Neural progenitor cell (in vitro differentiated cells): ENCODE results near the gene FGD4. TPM values are rescaled to one million over a fixed set of nuclear protein-coding genes. Genes with fewer than 3 reads are reported as not detected.

Source experiments
- DNase-seq: peaks from one replicate; pipeline ENCODE4 v3.0.0-alpha.2; 2016; ENCODE audit warnings: low spot score
- H2AFZ ChIP-seq: fragments of 200-600 bp; sonication (generic); replicated peaks from 2 replicates; pipeline ENCODE4 v1.6.1; 2016; ENCODE audit warnings: antibody characterized with exemption
- H3F3A ChIP-seq: fragments of 200-600 bp; sonication (generic); 2 replicates; pipeline ENCODE4 v1.6.1; 2016; ENCODE audit warnings: antibody characterized with exemption, low read depth
- H3K27ac ChIP-seq: fragments of 200-600 bp; sonication (generic); 2 replicates; pipeline ENCODE4 v1.5.1; 2016; ENCODE audit warnings: mild to moderate bottlenecking
- H3K27me3 ChIP-seq: fragments of 200-600 bp; sonication (generic); 2 replicates; pipeline ENCODE4 v1.6.1; 2016; ENCODE audit warnings: mild to moderate bottlenecking, moderate library complexity
- H3K36me3 ChIP-seq: fragments of 200-600 bp; sonication (generic); 2 replicates; pipeline ENCODE4 v1.5.1; 2016
- H3K4me1 ChIP-seq: fragments of 200-600 bp; sonication (generic); 2 replicates; pipeline ENCODE4 v1.6.1; 2016; ENCODE audit warnings: mixed run types
- H3K4me2 ChIP-seq: fragments of 200-600 bp; sonication (generic); 2 replicates; pipeline ENCODE4 v1.6.1; 2016
- H3K4me3 ChIP-seq: fragments of 200-600 bp; sonication (generic); 2 replicates; pipeline ENCODE4 v1.5.1; 2016
- H3K79me2 ChIP-seq: fragments of 200-600 bp; sonication (generic); 2 replicates; pipeline ENCODE4 v1.6.1; 2016; ENCODE audit warnings: low read depth
- H3K9ac ChIP-seq: fragments of 200-600 bp; sonication (generic); 2 replicates; pipeline ENCODE4 v1.6.1; 2016
- H3K9me3 ChIP-seq: fragments of 200-600 bp; sonication (generic); 2 replicates; pipeline ENCODE4 v1.5.1; 2016; ENCODE audit warnings: low read depth
- H4K20me1 ChIP-seq: fragments of 200-600 bp; sonication (generic); 2 replicates; pipeline ENCODE4 v1.6.1; 2016; ENCODE audit warnings: low read depth
- H3K27ac Mint-ChIP-seq: 3 replicates; pipeline ENCODE4 v1.8.0; 2021; ENCODE audit warnings: mixed read lengths
- H3K27me3 Mint-ChIP-seq: 2 replicates; pipeline ENCODE4 v1.8.0; 2022; ENCODE audit warnings: low read depth, mild to moderate bottlenecking, inconsistent platforms, moderate library complexity, mixed read lengths; ENCODE audit not compliant: insufficient read depth
- H3K36me3 Mint-ChIP-seq: 3 replicates; pipeline ENCODE4 v1.8.0; 2021; ENCODE audit warnings: mixed read lengths
- H3K4me1 Mint-ChIP-seq: 3 replicates; pipeline ENCODE4 v1.8.0; 2021; ENCODE audit warnings: mixed read lengths
- H3K4me3 Mint-ChIP-seq: 3 replicates; pipeline ENCODE4 v1.8.0; 2021; ENCODE audit warnings: mild to moderate bottlenecking, moderate library complexity, mixed read lengths
- H3K9me3 Mint-ChIP-seq: 3 replicates; pipeline ENCODE4 v1.8.0; 2020; ENCODE audit warnings: mixed read lengths
- CTCF ChIP-seq: fragments of 200-600 bp; sonication (generic); IDR thresholded peaks from 2 replicates; pipeline ENCODE4 v1.5.1; 2017; ENCODE audit warnings: antibody characterized with exemption, mild to moderate bottlenecking
- EZH2 ChIP-seq: fragments of 200-600 bp; sonication (generic); IDR thresholded peaks from 2 replicates; pipeline ENCODE4 v1.6.1; 2017; ENCODE audit warnings: antibody characterized with exemption, mild to moderate bottlenecking, moderate library complexity
- EZH2phosphoT487 ChIP-seq: fragments of 200-600 bp; sonication (generic); IDR thresholded peaks from 2 replicates; pipeline ENCODE4 v1.6.1; 2017; ENCODE audit warnings: antibody characterized with exemption
- total RNA-seq: library from RNA; depleted of rRNA; stranded (reverse); fragments of >200 nt; gene quantifications from 2 replicates; pipeline ENCODE4 v1.2.3, GENCODE V29; 2015; ENCODE audit warnings: low replicate concordance

The FGD4 gene
- total RNA-seq, 1 donor from 2014 or later: 41.4 TPM

GRCh38 chr12:32382226-32382625, 17.1 kb upstream of the FGD4 start:
- H3K9me3 ChIP-seq: no peaks in the 10 kb centered on the region
- no peaks in the 10 kb centered on the region for H3K36me3 ChIP-seq
- Mint-ChIP-seq H3K27me3 (peaks cover 3% of the 10 kb centered on the region), H3K36me3 (no peaks in the 10 kb centered on the region), H3K4me1 (peaks cover 3% of the 10 kb centered on the region), H3K4me3 (no peak overlapping the region), H3K9me3 (no peaks in the 10 kb centered on the region), H3K27ac (no peak overlapping the region)
- no peak overlapping the region for H3K27ac ChIP-seq
- H3F3A ChIP-seq: peaks cover 12% of the 10 kb centered on the region
- no peak overlapping the region for H3K4me3 ChIP-seq
- no peak for DNase-seq
- H3K4me1 ChIP-seq: peaks cover 4% of the 10 kb centered on the region
- H3K27me3 ChIP-seq: no peaks in the 10 kb centered on the region
- H2AFZ ChIP-seq: no peak overlapping the region
- no peaks in the 10 kb centered on the region for H3K79me2 ChIP-seq
- no peak for TF ChIP-seq EZH2
- no peak for TF ChIP-seq CTCF
- no peak for TF ChIP-seq EZH2phosphoT487
- no peak overlapping the region for H3K9ac ChIP-seq
- no peak overlapping the region for H3K4me2 ChIP-seq
- H4K20me1 ChIP-seq: no peaks in the 10 kb centered on the region

- TF ChIP-seq CTCF (no peak), EZH2 (no peak), EZH2phosphoT487 (no peak)
These were observed 8.7 kb upstream of the FGD4 start for GRCh38 chr12:32390572-32391219.

GRCh38 chr12:32395026-32395425, 4.3 kb upstream of the FGD4 start:
- no peaks in the 10 kb centered on the region for H3K4me1 ChIP-seq
- H3F3A ChIP-seq: peaks cover 28% of the 10 kb centered on the region
- Mint-ChIP-seq H3K4me3 (no peak overlapping the region), H3K27ac (no peak overlapping the region), H3K4me1 (peaks cover 6% of the 10 kb centered on the region), H3K9me3 (no peaks in the 10 kb centered on the region), H3K36me3 (no peaks in the 10 kb centered on the region), H3K27me3 (peaks cover 9% of the 10 kb centered on the region)
- H3K27ac ChIP-seq: no peak overlapping the region
- peaks cover under 1% of the 10 kb centered on the region for H3K79me2 ChIP-seq
- H3K36me3 ChIP-seq: no peaks in the 10 kb centered on the region
- H3K4me3 ChIP-seq: no peak overlapping the region
- H3K4me2 ChIP-seq: no peak overlapping the region
- TF ChIP-seq EZH2 (no peak), EZH2phosphoT487 (no peak), CTCF (no peak)
- H3K27me3 ChIP-seq: peaks cover 11% of the 10 kb centered on the region
- no peaks in the 10 kb centered on the region for H3K9me3 ChIP-seq
- H4K20me1 ChIP-seq: no peaks in the 10 kb centered on the region
- H2AFZ ChIP-seq: no peak overlapping the region
- no peak for DNase-seq
- H3K9ac ChIP-seq: no peak overlapping the region

More at GRCh38 chr12:32390572-32391219, 8.7 kb upstream of the FGD4 start:
- Mint-ChIP-seq H3K4me1 (no peaks in the 10 kb centered on the region), H3K36me3 (no peaks in the 10 kb centered on the region), H3K27ac (no peak overlapping the region), H3K9me3 (no peaks in the 10 kb centered on the region), H3K27me3 (peaks cover 3% of the 10 kb centered on the region), H3K4me3 (no peak overlapping the region)
- Histone ChIP-seq H4K20me1 (no peaks in the 10 kb centered on the region), H3K9me3 (no peaks in the 10 kb centered on the region), H3K4me1 (no peaks in the 10 kb centered on the region), H3F3A (no peaks in the 10 kb centered on the region), H2AFZ (no peak overlapping the region), H3K27me3 (no peaks in the 10 kb centered on the region), H3K4me3 (no peak overlapping the region), H3K9ac (no peak overlapping the region), H3K27ac (no peak overlapping the region), H3K4me2 (no peak overlapping the region), H3K36me3 (no peaks in the 10 kb centered on the region), H3K79me2 (no peaks in the 10 kb centered on the region)
- no peak for DNase-seq
